GM21786 (cell line): ENCODE data around the gene KRT82.

ENCODE experiments used
- ATAC-seq: cut with Tn5 transposase; IDR thresholded peaks from one replicate; pipeline ENCODE4 v1.9.1; 2021; ENCODE audit not compliant: unreplicated experiment

The KRT82 gene

DNA sequence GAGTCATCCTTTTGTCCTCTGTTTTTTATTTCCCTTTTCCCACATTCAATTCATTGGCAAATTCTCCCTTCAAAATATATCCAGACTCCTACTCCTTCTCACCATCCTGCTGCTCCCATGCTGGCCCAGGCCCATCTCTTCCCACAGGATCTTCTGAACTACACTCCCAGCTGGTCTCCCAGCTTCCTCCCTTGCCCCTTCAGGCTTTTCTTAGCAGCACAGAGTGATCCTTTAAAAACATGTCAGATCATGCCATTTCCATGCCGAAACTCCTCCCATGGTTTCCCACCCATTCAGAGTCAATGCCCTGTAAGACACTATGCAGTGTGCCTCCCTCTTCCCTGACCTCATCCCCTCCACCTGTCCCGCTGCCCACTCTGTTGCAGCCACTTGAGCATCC lies 18.3 kb downstream of the KRT82 start:
- no peak for ATAC-seq

DNA sequence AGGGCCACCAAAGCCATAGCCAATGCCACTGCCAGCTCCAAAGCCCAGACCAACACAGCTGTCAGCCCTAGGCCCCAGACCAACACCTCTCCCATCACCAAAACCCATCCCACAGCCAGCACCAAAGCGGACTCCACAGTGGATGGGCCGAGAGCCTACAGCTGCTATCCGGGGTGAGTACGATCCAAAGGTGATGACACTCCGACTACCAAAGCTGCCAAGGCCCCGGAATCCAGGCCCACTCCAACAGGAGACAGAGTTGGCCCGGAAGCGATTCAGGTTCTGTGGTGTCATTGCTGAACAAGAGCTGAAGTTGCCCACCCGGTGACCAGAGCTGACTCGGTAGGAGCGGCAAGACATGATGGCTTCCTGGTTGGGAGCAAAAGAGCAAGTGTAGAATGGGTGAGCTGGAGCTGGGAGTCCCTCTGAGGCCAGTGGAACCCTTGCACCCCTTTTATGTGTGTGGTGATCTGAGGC lies 20.9 kb downstream of the KRT82 start, which contains the start of gene KRT84:
KRT84 (minus strand) TSS at position 427 of the 477 bp plus-strand sequence; CDS start at position 360, 67 bp downstream.
- no peak for ATAC-seq

DNA sequence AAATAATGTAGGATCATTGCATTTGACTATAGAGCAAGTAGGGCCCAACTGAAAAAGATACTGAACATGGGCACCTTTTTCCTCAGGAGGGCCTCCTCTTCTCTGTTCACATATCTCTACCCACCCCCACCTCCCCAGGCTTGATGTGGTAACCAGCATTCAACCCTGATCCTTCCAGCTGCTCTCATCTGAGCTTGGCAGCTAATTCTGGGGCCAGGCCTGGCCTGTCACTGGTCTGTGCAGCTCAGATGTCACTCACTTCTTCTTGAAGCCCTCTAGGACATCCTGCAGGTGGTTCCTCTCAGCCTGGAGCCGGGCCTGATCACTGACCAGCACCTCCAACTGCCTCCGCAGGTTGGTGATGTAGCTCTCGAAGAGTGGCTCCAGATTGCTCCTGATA lies 22.8 kb downstream of the KRT82 start:
- no peak for ATAC-seq

DNA sequence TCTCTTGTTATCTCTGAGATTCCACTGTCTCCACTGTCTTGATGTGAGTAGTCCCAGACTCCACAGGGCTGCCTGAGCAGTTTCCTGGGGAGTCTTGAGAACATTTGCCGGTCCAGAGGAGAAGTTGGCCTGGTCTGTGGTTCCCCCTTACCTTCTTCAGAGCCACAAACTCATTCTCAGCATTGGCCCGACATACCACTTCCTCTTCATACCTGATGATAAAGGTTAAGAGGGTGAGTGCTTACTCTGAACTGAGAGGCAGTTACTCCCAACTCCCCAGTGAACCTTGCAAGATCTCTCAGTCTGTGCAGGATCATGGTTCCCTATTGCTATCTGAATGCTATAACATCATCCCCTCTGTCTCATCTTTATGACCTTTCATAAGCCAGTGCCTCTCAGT lies 23.3 kb downstream of the KRT82 start:
- no peak for ATAC-seq

DNA sequence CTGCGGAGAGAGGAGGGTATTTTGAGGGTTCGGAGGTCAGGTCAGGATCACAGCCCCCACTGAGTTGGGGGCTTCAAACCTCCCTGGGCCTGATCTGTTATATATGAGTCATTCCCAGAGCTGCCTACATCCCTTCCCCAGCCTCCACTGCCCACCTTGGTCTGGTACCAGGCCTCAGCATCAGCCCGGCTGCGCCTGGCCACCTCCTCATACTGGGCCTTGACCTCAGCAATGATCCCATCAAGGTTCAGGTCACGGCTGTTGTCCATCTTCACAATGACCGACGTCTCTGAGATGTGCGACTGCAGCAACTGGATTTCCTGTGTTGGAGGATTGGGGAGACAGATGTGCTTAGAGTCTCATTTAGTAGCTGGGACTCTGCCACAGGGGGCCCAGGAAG lies 24.9 kb downstream of the KRT82 start:
- no peak for ATAC-seq

DNA sequence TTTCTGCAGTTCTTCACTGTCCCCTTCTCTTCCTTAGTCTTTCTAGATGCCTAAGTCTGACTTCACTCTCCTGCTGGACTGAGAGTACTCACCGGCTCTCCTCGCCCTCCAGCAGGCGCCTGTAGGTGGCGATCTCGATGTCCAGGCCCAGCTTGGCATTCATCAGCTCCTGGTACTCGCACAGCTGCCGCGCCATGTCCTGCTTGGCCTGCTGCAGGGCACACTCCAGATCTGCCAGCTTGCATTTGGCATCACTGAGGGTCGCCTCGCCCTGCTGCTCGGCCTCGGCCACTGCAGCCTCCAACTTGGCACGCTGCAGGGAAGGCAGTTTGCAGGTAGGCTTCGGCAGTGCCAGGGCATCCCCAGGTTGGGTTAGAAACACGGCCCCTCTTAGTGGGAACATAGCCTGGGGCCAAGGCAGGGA lies 25.9 kb downstream of the KRT82 start:
- no peak for ATAC-seq

DNA sequence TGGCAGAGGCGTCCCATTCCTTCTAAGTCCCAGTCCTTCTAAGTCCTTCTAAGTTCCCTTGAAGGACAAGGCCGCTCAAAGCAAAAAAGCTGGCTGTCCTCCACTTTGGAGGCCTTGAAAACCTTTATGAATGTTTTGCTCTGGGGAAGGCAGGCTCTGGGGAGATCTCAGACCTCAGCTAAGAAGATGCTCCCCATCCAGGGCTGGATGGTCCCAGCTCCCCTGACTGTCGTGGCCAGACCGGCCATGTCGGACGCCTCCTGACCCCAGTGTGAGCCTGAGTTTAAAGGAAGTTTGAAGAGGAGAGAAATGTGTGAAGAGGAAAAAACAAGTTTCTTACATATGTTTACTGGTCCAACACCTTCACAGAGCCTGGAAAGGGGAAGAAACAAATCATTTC lies 26.6 kb downstream of the KRT82 start:
- no peak for ATAC-seq

DNA sequence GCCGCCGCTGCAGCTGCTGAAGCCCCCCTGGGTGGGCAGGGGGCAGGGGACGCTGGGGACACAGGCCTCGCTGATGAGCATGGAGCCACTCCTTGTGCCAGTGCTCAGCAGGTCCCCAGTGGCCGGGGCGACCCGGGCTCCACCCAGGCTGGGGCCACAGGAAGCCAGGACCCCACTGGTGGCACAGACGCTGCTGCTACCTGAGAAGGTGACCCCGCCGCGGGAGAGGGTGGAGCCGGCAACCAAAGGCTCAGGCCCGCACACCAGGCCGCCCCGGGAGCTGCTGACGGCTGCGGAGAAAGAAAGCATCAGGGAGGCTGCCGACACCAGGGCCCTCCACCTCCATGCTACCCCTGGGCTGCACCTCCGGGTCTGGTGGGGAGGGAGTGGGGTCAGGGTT lies 28.0 kb downstream of the KRT82 start:
- ATAC-seq = no peak

DNA sequence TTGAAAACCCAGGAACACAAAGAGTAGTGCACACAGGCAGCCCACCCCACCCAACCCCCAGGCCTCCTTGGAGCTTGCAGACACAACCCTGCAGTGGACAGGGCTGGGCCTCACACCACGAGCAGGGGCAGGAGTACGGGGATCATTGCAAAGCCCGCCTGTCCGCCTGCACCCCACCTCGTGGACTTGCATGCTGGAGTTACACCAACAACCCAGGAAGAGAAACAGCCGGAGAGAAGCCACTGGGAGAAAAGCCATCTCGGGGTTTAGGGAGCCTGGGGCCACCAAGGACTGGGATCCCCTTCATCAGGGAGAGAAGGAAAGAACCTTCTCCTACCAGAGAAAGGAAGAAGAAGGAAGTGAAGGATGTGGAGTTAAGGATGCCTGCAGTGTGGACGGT lies 28.9 kb downstream of the KRT82 start:
- no peak for ATAC-seq

DNA sequence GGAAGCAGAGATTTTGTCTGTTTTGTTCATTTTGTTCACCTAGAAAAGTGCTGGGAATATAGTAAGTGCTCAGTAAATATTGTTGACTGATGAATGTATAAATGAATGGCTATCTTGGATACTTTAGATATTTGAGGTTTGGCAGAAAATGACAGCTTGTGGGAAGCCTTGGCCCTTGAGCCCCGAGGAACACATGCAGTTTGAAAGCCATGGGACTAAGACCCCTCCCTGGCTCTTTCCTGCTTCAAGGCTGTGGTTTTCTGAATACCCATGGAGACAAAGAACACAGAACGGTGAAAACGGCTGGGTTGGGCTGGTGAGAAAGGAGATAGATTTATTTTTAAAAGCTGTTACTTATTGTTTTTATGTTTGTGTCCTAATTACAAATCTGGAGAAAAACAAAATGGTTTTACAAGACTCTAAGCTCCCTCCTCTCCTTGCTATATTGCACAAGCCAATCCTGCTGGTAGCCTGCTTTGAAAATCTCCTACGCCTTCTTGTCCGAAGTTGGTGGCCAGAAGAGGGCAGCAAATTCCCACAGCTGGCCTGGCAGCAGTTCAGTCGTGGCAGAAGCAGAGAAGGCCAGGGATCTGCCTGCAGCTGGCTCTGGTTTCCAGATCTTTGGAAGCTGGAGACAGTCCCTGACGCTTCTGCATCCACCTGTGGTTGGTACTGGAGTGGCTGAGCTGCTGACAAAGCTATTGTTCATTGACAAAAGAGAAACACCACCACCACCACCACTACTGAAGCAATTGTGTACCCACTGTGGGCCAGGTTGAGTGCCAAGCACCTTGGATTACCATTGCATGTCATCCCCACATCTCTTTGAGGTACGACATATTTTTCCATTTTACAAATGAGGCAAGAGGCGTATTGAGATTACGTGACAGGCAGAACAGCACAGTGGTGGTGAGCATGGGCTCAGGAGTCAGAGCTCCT lies 33.6 kb downstream of the KRT82 start:
- ATAC-seq = no peak

DNA sequence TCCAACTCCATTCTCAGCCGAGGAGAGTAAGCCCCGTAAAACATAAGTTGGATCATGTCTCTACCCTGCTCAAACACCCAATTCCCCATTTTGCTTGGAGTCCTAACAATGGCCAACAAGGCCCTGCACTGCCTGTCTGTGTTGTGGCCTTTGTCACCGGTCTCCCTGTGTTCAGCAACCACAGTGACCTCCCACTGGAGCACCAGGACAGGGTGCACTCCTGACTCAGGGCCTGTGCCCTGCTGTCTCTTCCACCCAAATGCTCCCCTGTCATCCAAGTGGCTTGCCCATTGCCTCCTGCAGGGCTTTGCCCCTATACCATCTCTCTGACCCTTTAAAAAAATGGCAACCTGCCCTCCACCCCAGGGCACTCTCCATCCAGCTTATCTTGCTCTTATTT lies 34.4 kb downstream of the KRT82 start:
- no peak for ATAC-seq

DNA sequence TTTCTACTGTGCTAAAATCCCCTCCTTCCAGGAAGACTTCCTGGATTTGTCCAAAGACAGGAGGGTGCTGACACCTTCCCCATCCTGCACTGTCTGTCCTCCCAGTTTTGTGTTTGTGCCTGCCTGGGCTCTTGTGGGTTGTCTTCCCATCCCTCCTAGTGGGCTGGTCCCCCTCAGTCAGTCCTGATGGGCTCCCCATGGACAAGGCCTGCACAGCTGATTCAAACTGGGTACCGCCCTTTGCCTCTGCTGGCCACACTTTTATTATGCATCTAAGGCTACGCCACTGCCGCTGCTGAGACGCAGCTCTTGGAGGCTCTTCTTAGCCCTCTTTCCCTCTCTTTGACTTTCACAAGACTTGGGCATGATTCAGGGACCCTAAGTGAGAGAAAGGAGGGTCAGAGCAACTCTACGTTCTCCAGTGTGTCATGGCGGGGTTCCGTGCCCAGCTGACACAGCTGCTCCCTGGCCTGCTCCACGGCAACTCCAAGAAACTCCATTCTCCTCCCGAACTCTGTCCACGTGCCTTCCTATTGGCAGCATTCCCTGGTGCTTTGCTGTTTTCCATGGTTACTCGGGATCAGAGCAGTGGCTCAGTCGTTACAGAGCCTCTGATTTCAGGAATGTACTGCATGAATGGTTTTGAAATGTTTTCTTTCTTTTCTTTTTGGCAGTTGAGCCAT lies 35.1 kb downstream of the KRT82 start:
- ATAC-seq = no peak

DNA sequence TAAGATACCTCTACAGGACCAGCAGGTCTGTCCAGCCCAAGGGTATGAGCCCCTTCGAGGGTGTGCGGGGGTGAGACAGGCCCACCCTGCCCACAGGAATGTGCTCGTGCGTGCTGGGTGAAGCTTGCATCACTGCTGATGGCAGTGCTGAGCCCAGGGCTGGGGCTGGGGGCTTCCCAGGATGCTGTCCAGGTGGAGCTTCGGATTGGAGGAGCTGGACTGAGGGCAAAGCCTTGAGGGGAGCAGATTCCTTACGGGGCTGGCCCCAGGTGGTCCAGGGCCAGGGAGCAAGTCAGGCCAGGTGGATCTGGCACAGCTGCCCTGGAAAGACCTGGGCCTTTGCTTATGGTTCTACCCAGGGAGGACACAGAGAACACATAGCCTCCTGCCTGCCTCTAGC lies 36.3 kb downstream of the KRT82 start:
- ATAC-seq = no peak

DNA sequence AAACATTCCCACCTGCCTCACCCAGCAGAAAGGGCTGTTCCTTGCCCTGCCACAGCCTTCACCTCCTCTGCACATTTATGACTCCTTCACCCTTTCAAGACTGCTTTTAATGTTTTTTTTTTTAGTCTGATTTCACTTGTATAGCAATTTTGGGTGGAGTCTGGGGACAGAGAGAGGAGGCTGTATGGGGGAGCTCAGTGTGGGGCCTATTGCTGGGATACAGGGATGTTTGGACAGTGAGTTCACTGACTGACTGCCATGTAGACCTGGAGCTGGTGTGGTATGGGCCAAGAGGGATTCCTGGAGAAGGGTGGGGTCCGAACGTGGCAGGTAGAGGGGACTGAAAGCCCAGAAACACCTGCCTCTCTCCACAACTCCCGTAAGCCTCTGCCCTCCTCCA lies 36.9 kb downstream of the KRT82 start:
- ATAC-seq = no peak

DNA sequence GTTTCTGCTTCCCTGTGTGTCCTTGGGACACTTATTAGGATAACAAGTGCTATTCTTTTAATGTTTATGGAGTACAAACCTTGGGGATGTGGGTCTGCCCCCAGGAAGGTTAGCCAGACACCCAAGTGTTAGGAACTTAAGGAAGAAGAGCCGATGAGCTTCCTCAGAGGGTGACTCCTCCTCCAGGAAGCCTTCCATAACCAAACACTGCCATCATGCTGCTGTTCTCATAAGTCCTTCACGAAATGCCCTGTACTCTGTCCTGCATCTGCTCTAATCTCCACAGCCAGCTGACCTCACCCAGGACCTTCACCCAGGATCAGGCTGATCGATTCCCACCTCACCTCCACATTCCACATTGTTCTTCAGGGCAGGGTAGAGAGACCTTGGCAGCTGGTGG lies 37.6 kb downstream of the KRT82 start:
- no peak for ATAC-seq

DNA sequence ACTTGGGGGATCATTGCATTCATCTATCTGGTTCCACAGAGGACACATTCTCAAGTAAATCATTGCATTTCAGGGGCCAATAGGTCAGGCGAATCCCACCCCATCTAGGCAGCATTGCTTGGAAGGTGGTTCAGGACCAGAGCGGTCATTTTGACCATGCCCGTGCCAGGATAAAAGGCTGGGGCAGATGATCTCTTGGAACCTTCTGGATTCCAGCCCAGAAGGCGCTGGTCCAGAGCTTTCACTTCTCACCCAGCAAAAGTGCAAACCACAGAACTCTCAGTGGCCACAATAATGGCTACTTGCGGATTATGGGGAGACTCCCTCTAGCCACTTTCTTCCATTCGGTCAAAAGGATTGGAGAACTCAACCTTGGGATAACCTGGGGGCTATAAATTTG lies 38.3 kb downstream of the KRT82 start:
- ATAC-seq = no peak

DNA sequence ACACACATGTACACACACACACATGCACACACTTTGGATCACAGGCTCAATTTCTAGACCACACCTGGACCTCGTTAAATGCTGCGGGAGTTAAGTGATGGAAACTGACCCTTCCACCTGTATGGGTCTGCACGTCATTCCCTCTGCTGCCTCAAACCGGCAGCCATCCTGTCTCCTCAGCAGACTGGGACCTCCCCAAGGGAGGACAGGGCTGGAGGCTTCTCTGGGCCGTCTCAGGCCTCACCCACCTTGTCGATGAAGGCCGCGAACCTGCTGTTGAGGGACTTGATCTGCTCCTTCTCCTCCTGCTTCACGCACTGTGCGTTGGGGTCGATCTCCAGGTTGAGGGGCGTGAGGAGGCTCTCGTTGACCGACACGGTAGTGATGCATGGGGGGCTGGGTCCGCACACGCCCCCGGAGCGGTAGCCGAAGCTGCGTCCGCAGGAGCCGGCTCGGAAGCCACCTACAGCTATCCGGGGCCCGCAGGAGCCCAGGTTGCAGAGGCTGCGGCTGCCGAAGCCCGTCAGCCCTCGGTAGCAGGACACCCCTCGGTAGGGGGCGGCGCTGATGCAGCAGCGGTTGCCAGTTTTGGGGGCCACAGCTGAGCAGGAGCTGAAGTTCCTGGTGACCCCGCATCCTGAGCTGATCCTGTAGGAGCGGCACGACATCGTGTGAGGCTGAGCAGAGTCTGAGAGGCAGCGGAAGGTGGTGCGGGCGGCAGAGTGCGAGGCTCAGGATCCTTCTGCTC lies 39.2 kb downstream of the KRT82 start, which contains the start of gene KRT85:
KRT85 (minus strand) TSS at position 744 of the 748 bp plus-strand sequence; CDS start at position 668, 76 bp downstream.
- ATAC-seq = no peak

DNA sequence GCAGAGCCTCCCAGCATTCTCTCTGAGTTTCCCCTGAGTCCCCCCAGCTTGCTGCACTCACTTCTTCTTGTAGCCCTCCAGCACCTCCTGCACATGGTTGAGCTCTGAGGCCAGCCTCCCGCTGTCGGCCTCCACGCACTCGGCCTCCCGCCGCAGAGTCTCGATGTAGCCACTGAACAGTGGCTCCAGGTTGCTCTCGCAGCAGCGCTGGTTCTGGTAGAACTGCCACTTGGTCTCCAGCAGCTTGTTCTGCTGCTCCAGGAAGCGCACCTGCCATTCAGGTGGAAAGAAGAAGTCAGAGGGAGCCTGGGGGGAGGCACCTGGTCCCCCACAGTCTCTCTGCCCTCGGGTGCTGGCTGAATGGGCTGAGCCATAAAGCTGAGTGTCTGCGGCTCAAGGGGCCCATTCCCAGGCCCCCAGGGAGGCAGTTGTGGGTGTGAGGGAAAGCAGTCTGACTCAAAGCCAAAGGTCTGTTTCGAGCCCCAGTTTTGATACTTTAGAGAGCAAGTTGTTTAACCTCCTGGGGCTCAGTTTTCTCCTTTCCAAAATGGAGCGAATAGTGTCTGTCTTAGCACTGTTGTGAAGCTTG lies 41.1 kb downstream of the KRT82 start:
- ATAC-seq = no peak

DNA sequence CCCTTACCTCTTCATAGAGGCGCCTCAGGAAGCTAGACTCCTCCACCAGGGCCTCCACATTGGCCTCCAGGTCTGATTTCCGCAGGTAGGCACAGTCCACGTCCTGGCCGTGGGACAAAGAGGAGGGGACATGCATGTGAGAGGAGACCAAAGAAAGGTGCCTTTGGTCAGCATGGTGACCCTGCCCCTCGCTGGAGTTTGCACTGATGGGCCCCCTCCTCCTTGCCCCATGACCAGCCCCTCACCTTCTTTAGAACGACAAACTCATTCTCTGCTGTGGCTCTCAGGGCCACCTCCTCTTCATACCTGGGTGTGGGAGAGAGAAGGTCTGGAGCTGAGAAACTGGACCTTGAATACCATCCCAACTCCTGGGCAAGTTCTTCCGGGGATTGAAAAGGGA lies 42.1 kb downstream of the KRT82 start:
- ATAC-seq = no peak

DNA sequence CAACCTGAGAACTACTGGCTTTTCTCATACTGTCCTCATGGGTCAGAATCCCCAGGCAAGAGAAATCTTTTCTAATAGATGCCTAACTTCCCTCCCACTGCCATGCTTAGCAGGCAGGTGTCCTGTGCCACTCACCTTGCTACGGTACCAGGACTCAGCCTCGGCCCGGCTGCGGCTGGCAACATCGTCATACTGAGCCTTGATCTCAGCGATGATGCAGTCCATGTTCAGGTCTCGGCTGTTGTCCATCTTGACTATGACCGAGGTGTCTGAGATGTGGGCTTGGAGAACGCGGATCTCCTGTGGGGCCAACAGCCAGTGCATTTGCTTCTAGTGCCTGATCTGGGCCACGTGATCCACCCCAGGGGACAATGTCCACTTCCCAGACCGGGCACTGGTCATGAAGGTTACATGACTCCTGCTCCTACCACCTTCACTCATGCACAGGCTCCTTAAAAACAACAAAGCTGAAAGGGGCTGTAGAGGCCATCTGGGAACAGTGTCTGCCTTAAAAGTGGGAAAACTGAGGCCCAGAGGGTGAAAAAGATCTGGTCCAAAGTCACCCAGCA lies 42.9 kb downstream of the KRT82 start:
- ATAC-seq = no peak
